ENCODE measurements around the gene CDYL. TPM values are rescaled to one million over a fixed set of nuclear protein-coding genes. Genes with fewer than 3 reads are reported as not detected.
A peak's percentile ranks its signal among the peaks of the same experiment; 100 is the strongest.

CDYL gene
- total and polyA plus RNA-seq, 2 of the 4 experiments (the other 2 are of a cell fraction) = 14.2 to 92.1 TPM

GRCh38 chr6:4913705-4914419, 137.7 kb downstream of the CDYL start:
- peaks cover 19% of the 10 kb centered on the region for H3K9me1 ChIP-seq (ENCODE audit: insufficient read depth, low read length)
- no peak overlapping the region for H3K56ac ChIP-seq (ENCODE audit: extremely low read depth, insufficient read depth, low read length)
- TF ChIP-seq MAZ (IDR thresholded peaks at IDR 0.05; ENCODE audit: borderline replicate concordance, low read depth, low read length) (no peak), POLR2A (IDR thresholded peaks at IDR 0.05; ENCODE audit: low read depth, low read length) (no peak), MXI1 (IDR thresholded peaks at IDR 0.05; ENCODE audit: borderline replicate concordance, low read depth, low read length) (no peak), CEBPB (IDR thresholded peaks at IDR 0.05; ENCODE audit: low read depth, low read length) (no peak), RAD21 (IDR thresholded peaks at IDR 0.05; ENCODE audit: low read length) (no peak), CHD1 (IDR thresholded peaks at IDR 0.05; ENCODE audit: low read depth, low read length) (no peak)
- H3K9ac ChIP-seq (ENCODE audit: low read depth, low read length) = no peak overlapping the region
- peak overlapping the region; percentile 25; the same call in 1 of the 2 replicates for H3K4me2 ChIP-seq (ENCODE audit: low read depth, low read length)
- peaks cover 18 to 72% of the 10 kb centered on the region in 2 experiments for H3K79me1 ChIP-seq (ENCODE audit: low read depth in 1 of 2, low read length in 2 of 2)
- H4K5ac ChIP-seq (ENCODE audit: low read depth, low read length) = no peak overlapping the region
- peaks cover 14% of the 10 kb centered on the region for H3K4me1 ChIP-seq (ENCODE audit: control insufficient read depth, insufficient read depth, low read length)
- H4K8ac ChIP-seq (ENCODE audit: low read depth in 2 of 2, low read length in 2 of 2) = peak overlapping the region in 1 of 2 experiments; percentile 15; a peak in 1 of 4 replicates
- dilution Hi-C loops (cut with HindIII; ENCODE audit: low sequenced_read_pairs, unreplicated experiment) (no loop called here), in situ Hi-C loops (cut with MboI; ENCODE audit: low sequenced_read_pairs) (no loop called here), intact Hi-C loops (cut with micrococcal nuclease) (no loop called here)
- no peak overlapping the region for H2BK120ac ChIP-seq (ENCODE audit: low read depth, low read length)
- peak overlapping the region; percentile 59 for H2AFZ ChIP-seq (replicated peaks; ENCODE audit: low read length, poor library complexity)
- no TSS peak for BruUV-seq (replicated peaks)
- H3K18ac ChIP-seq (ENCODE audit: low read depth, low read length) = no peak overlapping the region
- no peak for DNase-seq
- H4K91ac ChIP-seq (ENCODE audit: insufficient read depth, low read depth, low read length) = peak overlapping the region; percentile 32; the same call in 1 of the 2 replicates
- peak overlapping the region; percentile 28; the same call in 1 of the 2 replicates for H3K14ac ChIP-seq (replicated peaks; ENCODE audit: low read depth, low read length)
- H3K36me3 ChIP-seq (ENCODE audit: control insufficient read depth, insufficient read depth, low read length) = peaks cover 2% of the 10 kb centered on the region; the same call in 1 of the 2 replicates
- ChIA-PET CTCF (no interaction called here), POLR2A (ENCODE audit: unreplicated experiment) (no interaction called here)
- no peaks in the 10 kb centered on the region for H3K27me3 ChIP-seq (ENCODE audit: control insufficient read depth, insufficient read depth, low read length)
- H3K23ac ChIP-seq (ENCODE audit: low read depth, low read length) = peak overlapping the region; percentile 56; the same call in 1 of the 2 replicates
- peak overlapping the region; percentile 0 for H2AK9ac ChIP-seq (replicated peaks; ENCODE audit: low read depth, low read length, poor library complexity)
- peaks cover 18% of the 10 kb centered on the region for H4K20me1 ChIP-seq (ENCODE audit: insufficient read depth, low read length)
- H2BK15ac ChIP-seq (ENCODE audit: low read depth, low read length) = no peak overlapping the region
- H3K27ac ChIP-seq (ENCODE audit: insufficient read depth, low read length) = peak overlapping the region; percentile 46; the same call in 1 of the 2 replicates
- no peak overlapping the region; the same call in 1 of the 2 replicates for H2AK5ac ChIP-seq (ENCODE audit: low read depth, low read length)
- 32% methylated on average over 3 of the region's 10 CpGs; no CpG with 5 or more reads in 1 of the 2 experiments for WGBS, 2 experiments (ENCODE audit: extremely low coverage in 2 of 2, insufficient read length in 1 of 2)
- ATAC-seq (ENCODE audit: low read depth) = no peak
- no peak overlapping the region for H2BK5ac ChIP-seq (ENCODE audit: low read depth, low read length, poor library complexity, severe bottlenecking)
- no peaks in the 10 kb centered on the region for H3K9me3 ChIP-seq (ENCODE audit: control insufficient read depth, insufficient read depth, low read length)
- no peak overlapping the region for H2BK20ac ChIP-seq (ENCODE audit: low read depth, low read length)
- peak overlapping the region; percentile 59 for H3K4ac ChIP-seq (ENCODE audit: low read depth, low read length)
- H3K4me3 ChIP-seq (ENCODE audit: insufficient read depth, low read depth, low read length) = no peak overlapping the region

Measured in IMR-90 (cell line).